Measurements from ENCODE around the gene ADARB1. TPM values are rescaled to one million over a fixed set of nuclear protein-coding genes. Genes with fewer than 3 reads are reported as not detected.

ADARB1 gene
- total RNA-seq, 1 experiment from 2014 or later, result 15.8 TPM

GRCh38 chr21:45254460-45254930, 180.1 kb downstream of the ADARB1 start:
- no peak overlapping the region; a peak in 1 of 5 replicates for H3K4me3 Mint-ChIP-seq
- H3K79me2 ChIP-seq (ENCODE audit: insufficient read depth, low read length), result no peaks in the 10 kb centered on the region
- no peak overlapping the region for H2BK5ac ChIP-seq (ENCODE audit: insufficient read length, low read length)
- H3K56ac ChIP-seq (ENCODE audit: insufficient read length, low read depth, low read length), result no peak overlapping the region
- no peak overlapping the region for H4K91ac ChIP-seq (ENCODE audit: insufficient read length, low read depth, low read length)
- H4K20me1 ChIP-seq (ENCODE audit: control insufficient read depth, insufficient read depth, insufficient read length), result no peaks in the 10 kb centered on the region
- no peak overlapping the region for H4K5ac ChIP-seq (ENCODE audit: insufficient read length, low read depth, low read length)
- H3K4me1 ChIP-seq (ENCODE audit: insufficient read depth, low read length), result no peaks in the 10 kb centered on the region
- no peak overlapping the region for H2BK15ac ChIP-seq (ENCODE audit: low read depth, low read length)
- no peak for TF ChIP-seq CTCF (conservative IDR thresholded peaks at IDR 0.05)
- no peaks in the 10 kb centered on the region for H3K79me1 ChIP-seq (ENCODE audit: insufficient read depth, low read depth, low read length, poor library complexity, severe bottlenecking)
- no peaks in the 10 kb centered on the region for H3K9me3 ChIP-seq (ENCODE audit: control insufficient read depth, low read depth, low read length)
- no peak overlapping the region for H2AFZ ChIP-seq (ENCODE audit: low read length)
- no peak overlapping the region for H4K8ac ChIP-seq (replicated peaks; ENCODE audit: insufficient read length, low read depth, low read length)
- no peak overlapping the region for H3K9ac ChIP-seq (ENCODE audit: extremely low read depth, insufficient read length, low read length)
- H3K4me1 Mint-ChIP-seq, result peaks cover under 1 to 9% of the 10 kb centered on the region in 2 experiments; a peak in 2 of 4 replicates
- no CpG with 5 or more reads among the region's 17 CpGs for WGBS (ENCODE audit: extremely low coverage, insufficient read length, low lambda C conversion rate)
- H3K9me3 Mint-ChIP-seq, result peaks cover 3 to 11% of the 10 kb centered on the region in 2 experiments; a peak in 3 of 5 replicates
- no peak overlapping the region for H3K18ac ChIP-seq (ENCODE audit: insufficient read length, low read depth, low read length)
- no peak overlapping the region for H3K4me2 ChIP-seq (ENCODE audit: insufficient read depth, insufficient read length, low read length)
- H3K27ac Mint-ChIP-seq, result no peak overlapping the region; a peak in 2 of 7 replicates
- H3K14ac ChIP-seq (ENCODE audit: insufficient read depth, low read length), result no peak overlapping the region
- H2BK12ac ChIP-seq (ENCODE audit: insufficient read length, low read depth, low read length), result no peak overlapping the region
- H3T11ph ChIP-seq (ENCODE audit: low read length), result no peak overlapping the region
- H3K23ac ChIP-seq (ENCODE audit: insufficient read length, low read depth, low read length), result no peak overlapping the region
- no peaks in the 10 kb centered on the region for H3K27me3 ChIP-seq (ENCODE audit: insufficient read depth, low read length)
- H3K27ac ChIP-seq (ENCODE audit: insufficient read length, low read depth, low read length), result no peak overlapping the region
- DNase-seq, result no peak
- no peak overlapping the region for H3K4ac ChIP-seq (ENCODE audit: low read depth, low read length)
- no peak overlapping the region for H2AK5ac ChIP-seq (ENCODE audit: insufficient read length, low read length)
- H3K23me2 ChIP-seq (ENCODE audit: insufficient read length, low read depth, low read length, poor library complexity, severe bottlenecking), result no peaks in the 10 kb centered on the region
- H3K36me3 Mint-ChIP-seq (ENCODE audit: insufficient read depth in 1 of 3, low read depth in 3 of 3), result peaks cover 2 to 11% (median 6%) of the 10 kb centered on the region in 3 experiments; a peak in 6 of 7 replicates
- peaks cover 12% of the 10 kb centered on the region for H3K27me3 Mint-ChIP-seq (ENCODE audit: low read depth)
- H2BK120ac ChIP-seq (ENCODE audit: low read depth, low read length, poor library complexity, severe bottlenecking), result no peak overlapping the region
- H2BK20ac ChIP-seq (ENCODE audit: low read depth, low read length, poor library complexity, severe bottlenecking), result no peak overlapping the region
